HFFc6 (cell line): ENCODE data around the gene JMJD8. TPM values are rescaled to one million over a fixed set of nuclear protein-coding genes. Genes with fewer than 3 reads are reported as not detected.

Experiments
- DNase-seq: peaks from one replicate; pipeline ENCODE4 v3.0.0-alpha.2; 2018
- H3K27ac Mint-ChIP-seq: 2 replicates; pipeline ENCODE4 v1.8.0; 2020; ENCODE audit warnings: mild to moderate bottlenecking, mixed read lengths
- H3K27me3 Mint-ChIP-seq: 2 replicates; pipeline ENCODE4 v1.8.0; 2021; ENCODE audit warnings: mild to moderate bottlenecking, moderate library complexity, mixed read lengths; ENCODE audit not compliant: insufficient read depth
- H3K36me3 Mint-ChIP-seq: 2 replicates; pipeline ENCODE4 v1.8.0; 2021; ENCODE audit warnings: low read depth, mixed read lengths
- H3K4me1 Mint-ChIP-seq: 2 replicates; pipeline ENCODE4 v1.8.0; 2020; ENCODE audit warnings: low read depth, mixed read lengths
- H3K4me3 Mint-ChIP-seq: 2 replicates; pipeline ENCODE4 v1.8.0; 2020; ENCODE audit warnings: mild to moderate bottlenecking, moderate library complexity, mixed read lengths
- H3K9me3 Mint-ChIP-seq: 2 replicates; pipeline ENCODE4 v1.8.0; 2020; ENCODE audit warnings: mild to moderate bottlenecking, mixed read lengths
- CTCF ChIP-seq: fragments of 200-600 bp; sonication (generic); IDR thresholded peaks from 2 replicates; pipeline ENCODE4 v1.5.0; 2021; ENCODE audit warnings: antibody characterized with exemption, mild to moderate bottlenecking
- total RNA-seq, 6 experiments: library from RNA; stranded (reverse); fragmentation: NEBNext Ultra II Directional; extraction: Animal tissue kit (Norgen Biotek cat#: 25700); gene quantifications; 2 replicates in 1 of 6; 3 replicates in 5 of 6; pipeline ENCODE4 v1.2.3, GENCODE V29; 2021

JMJD8 gene
- total RNA-seq, 6 experiments from 2014 or later = 7.6 to 10.6 (median 9.3) TPM

DNA sequence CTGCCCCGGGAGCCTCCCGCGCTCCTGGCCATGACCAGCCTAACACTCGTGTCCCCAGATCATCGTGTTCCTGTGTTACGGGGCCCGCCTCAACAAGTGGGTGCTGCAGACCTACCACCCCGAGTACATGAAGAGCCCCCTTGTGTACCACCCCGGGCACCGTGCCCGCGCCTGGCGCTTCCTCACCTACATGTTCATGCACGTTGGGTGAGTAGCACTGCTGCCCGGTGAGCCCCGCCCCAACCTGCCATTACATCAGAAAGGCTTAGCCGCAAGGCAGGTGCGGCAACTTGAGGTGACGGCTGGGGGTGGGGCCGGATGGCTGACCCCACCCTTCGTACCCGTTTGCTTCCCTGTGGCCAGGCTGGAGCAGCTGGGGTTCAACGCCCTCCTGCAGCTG lies 7.2 kb downstream of the JMJD8 start:
- H3K27ac Mint-ChIP-seq = no peak overlapping the region
- no peak for TF ChIP-seq CTCF
- no peaks in the 10 kb centered on the region for H3K9me3 Mint-ChIP-seq
- peaks cover 5% of the 10 kb centered on the region for H3K27me3 Mint-ChIP-seq
- H3K4me1 Mint-ChIP-seq = peaks cover 10% of the 10 kb centered on the region
- H3K36me3 Mint-ChIP-seq = peaks cover 7% of the 10 kb centered on the region; the same call in 1 of the 2 replicates
- no peak for DNase-seq
- H3K4me3 Mint-ChIP-seq = no peak overlapping the region

DNA sequence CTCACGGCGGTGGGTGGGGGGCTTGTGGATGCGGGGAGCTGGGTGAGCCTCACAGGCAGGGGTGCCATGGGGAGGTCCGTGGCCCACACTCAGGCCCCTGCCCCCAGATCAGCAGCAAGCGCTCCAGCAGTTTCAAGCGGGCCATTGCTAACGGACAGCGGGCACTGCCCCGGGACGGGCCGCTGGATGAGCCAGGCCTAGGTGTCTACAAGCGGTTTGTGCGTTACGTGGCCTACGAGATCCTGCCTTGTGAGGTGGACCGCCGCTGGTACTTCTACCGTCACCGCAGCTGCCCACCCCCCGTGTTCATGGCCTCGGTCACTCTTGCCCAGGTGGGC lies 7.6 kb downstream of the JMJD8 start:
- Mint-ChIP-seq H3K27me3 (peaks cover 5% of the 10 kb centered on the region), H3K9me3 (no peaks in the 10 kb centered on the region), H3K36me3 (peaks cover 3% of the 10 kb centered on the region; the same call in 1 of the 2 replicates), H3K27ac (no peak overlapping the region), H3K4me3 (no peak overlapping the region), H3K4me1 (peaks cover 7% of the 10 kb centered on the region)
- no peak for TF ChIP-seq CTCF
- DNase-seq = no peak

DNA sequence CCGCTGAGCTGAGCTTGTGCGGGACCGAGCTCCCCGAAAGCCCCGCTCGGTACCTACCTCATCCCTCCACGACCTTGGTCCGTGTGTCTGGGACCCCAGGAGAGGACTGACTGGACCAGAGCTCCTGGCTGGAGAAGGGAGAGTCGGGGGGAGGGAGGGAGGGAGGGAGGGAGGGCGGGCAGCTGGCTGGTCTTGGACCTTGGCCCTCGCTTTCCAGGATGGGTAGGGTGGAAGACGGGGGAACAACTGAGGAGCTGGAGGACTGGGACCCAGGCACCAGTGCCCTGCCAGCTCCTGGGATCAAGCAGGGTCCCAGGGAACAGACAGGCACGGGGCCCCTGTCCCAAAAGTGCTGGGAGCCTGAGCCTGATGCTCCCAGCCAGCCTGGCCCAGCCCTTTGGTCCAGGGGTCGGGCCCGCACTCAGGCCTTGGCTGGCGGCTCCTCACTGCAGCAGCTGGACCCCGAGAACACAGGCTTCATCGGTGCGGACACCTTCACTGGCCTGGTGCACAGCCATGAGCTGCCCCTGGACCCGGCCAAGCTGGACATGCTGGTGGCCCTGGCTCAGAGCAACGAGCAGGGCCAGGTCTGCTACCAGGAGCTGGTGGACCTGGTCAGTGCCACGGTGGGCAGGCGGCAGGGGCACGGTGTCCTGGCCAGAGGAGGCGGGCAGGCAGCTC lies 8.1 kb downstream of the JMJD8 start:
- no peak for DNase-seq
- H3K4me3 Mint-ChIP-seq = no peak overlapping the region
- H3K4me1 Mint-ChIP-seq = peaks cover 2% of the 10 kb centered on the region
- TF ChIP-seq CTCF = no peak
- peaks cover 5% of the 10 kb centered on the region for H3K27me3 Mint-ChIP-seq
- no peak overlapping the region for H3K27ac Mint-ChIP-seq
- no peaks in the 10 kb centered on the region for H3K9me3 Mint-ChIP-seq
- H3K36me3 Mint-ChIP-seq = no peaks in the 10 kb centered on the region

- Mint-ChIP-seq H3K36me3 (no peaks in the 10 kb centered on the region), H3K9me3 (no peaks in the 10 kb centered on the region), H3K27ac (peak within 1 kb of the TSS; percentile 18; the same call in 1 of the 2 replicates), H3K27me3 (peaks cover 5% of the 10 kb centered on the region), H3K4me3 (no peak within 1 kb of the TSS), H3K4me1 (no peaks in the 10 kb centered on the region)
- peak; percentile 24 for DNase-seq
- no peak for TF ChIP-seq CTCF
Observed at GRCh38 chr16:674968-675883, 8.9 kb downstream of the JMJD8 start, which contains the start of gene RHBDL1. RHBDL1 (plus strand) TSS chr16:675671; CDS start chr16:675791, 120 bp downstream.

DNA sequence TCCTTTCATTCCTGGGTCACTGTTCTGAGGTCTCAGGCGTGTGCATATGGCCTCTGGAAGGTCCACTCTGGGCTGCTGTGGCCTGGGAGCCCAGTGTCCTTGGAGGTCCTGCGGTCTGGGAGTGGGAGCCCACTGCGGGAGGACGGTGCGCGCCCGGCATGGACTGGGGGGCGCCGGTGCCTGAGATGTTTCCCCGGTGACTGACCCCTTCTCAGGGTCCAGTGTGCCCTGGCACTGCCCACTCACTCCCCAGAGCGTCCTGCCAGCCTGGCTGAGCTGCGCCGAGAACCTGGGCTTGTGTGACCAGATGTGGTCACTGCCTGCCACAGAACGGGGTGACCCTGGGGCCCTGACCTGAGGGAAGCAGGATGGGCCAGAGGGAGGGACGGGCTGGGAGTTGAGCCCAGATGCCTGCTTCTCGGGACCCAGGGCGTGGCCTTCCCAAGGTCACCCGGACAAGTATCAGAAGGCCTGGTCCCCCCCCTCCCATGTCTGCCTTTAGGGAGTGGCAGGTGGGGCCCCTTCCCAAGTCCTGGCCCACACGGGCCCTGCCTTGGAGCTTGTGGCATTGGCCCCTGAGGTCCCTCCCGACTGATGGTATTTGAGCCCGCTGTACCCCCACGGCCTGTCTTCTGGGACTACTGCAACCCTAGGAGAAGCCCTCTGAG lies 9.8 kb downstream of the JMJD8 start:
- Mint-ChIP-seq H3K4me3 (no peak overlapping the region), H3K36me3 (no peaks in the 10 kb centered on the region), H3K4me1 (no peaks in the 10 kb centered on the region), H3K27me3 (peaks cover 3% of the 10 kb centered on the region), H3K9me3 (no peaks in the 10 kb centered on the region), H3K27ac (no peak overlapping the region)
- DNase-seq = no peak
- no peak for TF ChIP-seq CTCF
